ENCODE measurements around the gene LRRN2.

The LRRN2 gene

DNA sequence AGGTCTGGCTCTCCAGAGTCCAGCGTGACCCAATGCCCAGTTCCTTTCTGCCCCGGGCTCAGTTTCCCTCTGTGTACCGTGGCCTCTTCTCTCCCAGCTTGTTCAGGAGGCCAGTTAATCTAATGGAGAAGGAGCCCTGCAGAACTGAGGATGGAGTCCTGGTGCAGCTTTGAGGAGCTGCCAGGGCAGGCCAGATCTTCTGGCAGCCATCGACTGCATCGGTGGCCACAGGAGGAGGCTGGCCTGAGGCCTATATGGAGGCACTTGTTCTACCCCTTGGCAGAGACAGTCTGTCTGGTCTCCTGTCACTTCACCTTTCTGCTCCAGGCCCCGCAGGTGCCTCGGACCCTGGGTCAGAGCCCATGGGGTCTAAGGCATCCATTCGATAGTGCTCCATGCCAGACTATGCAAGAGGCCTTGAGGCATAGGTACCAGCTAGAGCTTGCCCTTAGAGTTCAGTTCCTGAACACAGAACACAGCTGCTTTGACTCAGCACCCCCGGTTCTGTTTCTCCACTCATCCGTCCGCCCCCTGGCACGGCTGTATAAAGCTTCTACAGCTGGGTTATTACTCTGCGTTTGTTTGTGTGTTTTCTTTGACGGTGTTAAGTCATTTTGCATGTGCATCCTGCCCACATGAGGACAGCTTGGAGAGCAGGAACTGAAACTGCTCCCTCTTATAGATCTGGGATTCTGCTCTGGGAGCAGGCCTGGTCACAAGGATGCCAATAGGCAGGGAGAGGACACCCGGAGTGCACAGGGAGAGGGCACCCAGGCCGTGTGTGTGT, 18.5 kb upstream of the LRRN2 start:
- DNase-seq (ENCODE audit: extremely low spot score), result no peak
- POLR2A ChIA-PET, result no interaction called here
- CTCF ChIA-PET, result interaction anchor here (0.6 kb wide), 1 partner anchor 201 kb away, joined by 3 read pairs; no protein-coding TSS in a partner anchor
- no peak for TF ChIP-seq FOXA1 (IDR thresholded peaks at IDR 0.05)

DNA sequence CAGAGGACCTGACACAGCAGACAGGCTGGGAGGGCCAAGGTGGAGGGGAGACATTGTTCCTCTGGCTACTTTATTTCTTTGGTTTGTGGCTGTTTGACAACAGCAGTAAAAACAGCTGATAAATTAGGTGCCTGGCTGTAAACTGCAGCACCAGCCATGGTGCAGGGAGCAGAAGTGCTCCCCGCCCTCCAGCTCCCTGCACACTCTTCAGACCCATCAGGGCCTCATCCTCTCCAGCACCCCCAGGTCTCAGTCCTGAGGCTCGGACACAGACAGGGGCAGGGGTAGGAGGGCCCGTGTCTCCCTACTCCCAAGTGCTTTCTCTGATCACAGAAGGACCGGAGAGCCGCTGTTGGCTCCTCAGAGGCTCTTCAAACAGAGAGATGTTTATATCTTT, 17.7 kb upstream of the LRRN2 start:
- POLR2A ChIA-PET, result no interaction called here
- CTCF ChIA-PET, result interaction anchor here (0.6 kb wide), 1 partner anchor 200 kb away, joined by 3 read pairs; no protein-coding TSS in a partner anchor
- TF ChIP-seq, protein P1, sequence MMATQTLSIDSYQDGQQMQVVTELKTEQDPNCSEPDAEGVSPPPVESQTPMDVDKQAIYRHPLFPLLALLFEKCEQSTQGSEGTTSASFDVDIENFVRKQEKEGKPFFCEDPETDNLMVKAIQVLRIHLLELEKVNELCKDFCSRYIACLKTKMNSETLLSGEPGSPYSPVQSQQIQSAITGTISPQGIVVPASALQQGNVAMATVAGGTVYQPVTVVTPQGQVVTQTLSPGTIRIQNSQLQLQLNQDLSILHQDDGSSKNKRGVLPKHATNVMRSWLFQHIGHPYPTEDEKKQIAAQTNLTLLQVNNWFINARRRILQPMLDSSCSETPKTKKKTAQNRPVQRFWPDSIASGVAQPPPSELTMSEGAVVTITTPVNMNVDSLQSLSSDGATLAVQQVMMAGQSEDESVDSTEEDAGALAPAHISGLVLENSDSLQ (IDR thresholded peaks at IDR 0.05), result no peak
- TF ChIP-seq SP1 (IDR thresholded peaks at IDR 0.05) (no peak), ARNT (IDR thresholded peaks at IDR 0.05) (no peak), BHLHE40 (IDR thresholded peaks at IDR 0.05; ENCODE audit: borderline replicate concordance) (no peak), ZNF384 (IDR thresholded peaks at IDR 0.05) (no peak), HDGF (IDR thresholded peaks at IDR 0.05; ENCODE audit: borderline replicate concordance) (no peak), ELF4 (IDR thresholded peaks at IDR 0.05) (no peak), FOXA1 (IDR thresholded peaks at IDR 0.05) (no peak), LEF1 (IDR thresholded peaks at IDR 0.05; ENCODE audit: borderline replicate concordance) (no peak), SUZ12 (IDR thresholded peaks at IDR 0.05) (no peak), FOXM1 (IDR thresholded peaks at IDR 0.05; ENCODE audit: borderline replicate concordance) (no peak)
- no peak for DNase-seq (ENCODE audit: extremely low spot score)

DNA sequence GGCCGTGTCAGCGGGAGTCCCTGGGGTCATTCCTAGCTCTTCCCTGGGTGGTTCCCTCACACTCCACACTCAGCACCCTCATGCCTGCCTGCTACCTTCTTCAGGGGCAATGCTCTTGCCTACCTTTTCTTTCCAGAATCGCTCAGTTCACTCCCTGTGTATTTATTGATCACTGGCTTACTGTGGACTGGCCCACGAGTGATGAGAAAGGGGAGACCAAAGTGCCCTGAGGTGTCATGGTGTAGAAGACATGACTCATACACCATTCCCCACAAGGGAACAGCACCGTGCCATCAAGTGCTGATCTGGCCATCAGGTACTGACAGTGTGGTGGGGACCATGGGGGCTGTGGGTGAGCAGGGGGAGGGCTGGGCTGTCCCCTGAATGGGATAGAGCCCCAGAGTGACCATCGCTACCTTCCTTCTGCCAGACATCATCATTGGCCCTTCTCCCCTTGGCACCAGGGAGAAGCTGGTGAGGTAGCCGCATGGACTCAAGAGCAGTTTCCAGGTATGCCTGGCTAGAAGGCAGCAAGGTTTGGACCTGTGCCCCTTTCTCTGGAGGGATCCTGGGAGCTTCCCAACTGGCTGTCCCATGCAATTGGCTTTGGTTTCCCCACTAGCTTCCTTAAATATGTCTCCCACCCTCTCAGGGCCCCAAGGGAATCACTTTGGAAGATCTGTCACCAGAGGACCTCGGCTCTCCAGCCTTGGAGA, 17.2 kb upstream of the LRRN2 start:
- TF ChIP-seq L3MBTL2 (conservative IDR thresholded peaks at IDR 0.05), result no peak
- TF ChIP-seq LEF1 (IDR thresholded peaks at IDR 0.05; ENCODE audit: borderline replicate concordance), result no peak
- TF ChIP-seq TARDBP (IDR thresholded peaks at IDR 0.05), result no peak
- TF ChIP-seq, protein P1 (IDR thresholded peaks at IDR 0.05), result no peak
- TF ChIP-seq FOXA1 (IDR thresholded peaks at IDR 0.05), result no peak
- no peak for TF ChIP-seq CTBP1 (IDR thresholded peaks at IDR 0.05; ENCODE audit: borderline replicate concordance)
- TF ChIP-seq FOXK2 (IDR thresholded peaks at IDR 0.05), result no peak
- TF ChIP-seq BHLHE40 (IDR thresholded peaks at IDR 0.05; ENCODE audit: borderline replicate concordance), result no peak
- no peak for TF ChIP-seq ARNT (IDR thresholded peaks at IDR 0.05)
- TF ChIP-seq ELF4 (IDR thresholded peaks at IDR 0.05), result no peak
- TF ChIP-seq NFRKB (IDR thresholded peaks at IDR 0.05), result no peak
- TF ChIP-seq FOXM1 (IDR thresholded peaks at IDR 0.05; ENCODE audit: borderline replicate concordance), result no peak
- TF ChIP-seq HDGF (IDR thresholded peaks at IDR 0.05; ENCODE audit: borderline replicate concordance), result no peak
- TF ChIP-seq SUZ12 (IDR thresholded peaks at IDR 0.05), result no peak
- no peak for TF ChIP-seq SP1 (IDR thresholded peaks at IDR 0.05)
- TF ChIP-seq ZNF384 (IDR thresholded peaks at IDR 0.05), result no peak
- ChIA-PET CTCF (no interaction called here), POLR2A (no interaction called here)
- DNase-seq (ENCODE audit: extremely low spot score), result no peak

GRCh38 chr1:204701229-204701628, 15.7 kb upstream of the LRRN2 start:
- ChIA-PET CTCF (no interaction called here), POLR2A (no interaction called here)
- TF ChIP-seq ZNF384 (IDR thresholded peaks at IDR 0.05), result no peak
- no peak for TF ChIP-seq NFRKB (IDR thresholded peaks at IDR 0.05)
- TF ChIP-seq SP1 (IDR thresholded peaks at IDR 0.05), result no peak
- no peak for TF ChIP-seq CTBP1 (IDR thresholded peaks at IDR 0.05; ENCODE audit: borderline replicate concordance)
- TF ChIP-seq ARNT (IDR thresholded peaks at IDR 0.05), result no peak
- TF ChIP-seq FOXM1 (IDR thresholded peaks at IDR 0.05; ENCODE audit: borderline replicate concordance), result no peak
- no peak for TF ChIP-seq TARDBP (IDR thresholded peaks at IDR 0.05)
- no peak for TF ChIP-seq SUZ12 (IDR thresholded peaks at IDR 0.05)
- TF ChIP-seq ELF4 (IDR thresholded peaks at IDR 0.05), result no peak
- TF ChIP-seq HDGF (IDR thresholded peaks at IDR 0.05; ENCODE audit: borderline replicate concordance), result no peak
- no peak for TF ChIP-seq FOXK2 (IDR thresholded peaks at IDR 0.05)
- TF ChIP-seq FOXA1 (IDR thresholded peaks at IDR 0.05), result no peak
- DNase-seq (ENCODE audit: extremely low spot score), result no peak

GRCh38 chr1:204697893-204698292, 12.4 kb upstream of the LRRN2 start:
- POLR2A ChIA-PET, result no interaction called here
- CTCF ChIA-PET, result no interaction called here
- TF ChIP-seq LEF1 (IDR thresholded peaks at IDR 0.05; ENCODE audit: borderline replicate concordance) (no peak), FOXK2 (IDR thresholded peaks at IDR 0.05) (no peak), NFRKB (IDR thresholded peaks at IDR 0.05) (no peak), TARDBP (IDR thresholded peaks at IDR 0.05) (no peak), ELF4 (IDR thresholded peaks at IDR 0.05) (no peak), FOXM1 (IDR thresholded peaks at IDR 0.05; ENCODE audit: borderline replicate concordance) (no peak)
- DNase-seq (ENCODE audit: extremely low spot score), result no peak

- POLR2A ChIA-PET, result no interaction called here
- CTCF ChIA-PET, result no interaction called here
Measured at GRCh38 chr1:204696606-204697005, 11.1 kb upstream of the LRRN2 start.

More at GRCh38 chr1:204696606-204697005, 11.1 kb upstream of the LRRN2 start:
- TF ChIP-seq TARDBP (IDR thresholded peaks at IDR 0.05), result no peak
- TF ChIP-seq BHLHE40 (IDR thresholded peaks at IDR 0.05; ENCODE audit: borderline replicate concordance), result no peak
- no peak for TF ChIP-seq L3MBTL2 (conservative IDR thresholded peaks at IDR 0.05)
- no peak for TF ChIP-seq SP1 (IDR thresholded peaks at IDR 0.05)
- TF ChIP-seq LEF1 (IDR thresholded peaks at IDR 0.05; ENCODE audit: borderline replicate concordance), result no peak
- TF ChIP-seq FOXK2 (IDR thresholded peaks at IDR 0.05), result no peak
- DNase-seq (ENCODE audit: extremely low spot score), result no peak
